HCT116 (cell line): ENCODE data around the gene AQP1. TPM values are rescaled to one million over a fixed set of nuclear protein-coding genes. Genes with fewer than 3 reads are reported as not detected.

Source experiments
- ATAC-seq: fragments of 200-7000 bp; cut with Tn5 transposase; 2 replicates; pipeline ENCODE4 v1.9.1; 2020; ENCODE audit warnings: mild to moderate bottlenecking, moderate library complexity
- BruUV-seq: library from RNA; stranded (reverse); fragments of 400-500 nt; replicated peaks from 2 replicates; lab custom pipeline; 2021; lab: Mats Ljungman, UMichigan
- CTCF ChIA-PET: fragments of 300-600 bp; sonication (Branson Sonifier 250); formaldehyde crosslinking; loops from one replicate; lab custom pipeline; 2021; ENCODE audit warnings: antibody characterized with exemption; lab: Charles Lee
- POLR2A ChIA-PET: fragments of 300-600, 350-600 bp; sonication (Branson Sonifier 250); formaldehyde crosslinking; loops from one replicate; lab custom pipeline; 2021; ENCODE audit warnings: antibody characterized with exemption; lab: Charles Lee
- RAD21 ChIA-PET, 2 experiments: fragments of 300-600 bp; sonication (Branson Sonifier 250); formaldehyde crosslinking; loops; one replicate each; lab custom pipeline; 2023; ENCODE audit warnings: low total read pairs in 2 of 2; ENCODE audit not compliant: uncharacterized antibody in 2 of 2, unreplicated experiment in 2 of 2, low non-redundant PET in 1 of 2; lab: Charles Lee
- DNase-seq: peaks from one replicate; pipeline ENCODE4 v3.0.0-alpha.2; 2010; ENCODE audit warnings: low read depth, low spot score
- H2AFZ ChIP-seq: fragments of 200-600 bp; shearing (Covaris generic), sonication (generic); 2 replicates; pipeline ENCODE4 v1.6.1; 2017; ENCODE audit warnings: low read depth, mixed run types, mixed read lengths, antibody characterized with exemption, low read length; ENCODE audit not compliant: poor library complexity, severe bottlenecking
- H3K27ac ChIP-seq: 2 replicates; pipeline ENCODE4 v1.5.1; 2012; ENCODE audit warnings: low read depth, low read length
- H3K27me3 ChIP-seq: fragments of 200-600 bp; sonication (generic); 2 replicates; pipeline ENCODE4 v1.6.1; 2016; ENCODE audit warnings: mixed run types, low read length, mixed read lengths; ENCODE audit not compliant: insufficient read depth
- H3K36me3 ChIP-seq, 2 experiments: fragments of 200-500 bp in 1 of 2; fragments of 200-600 bp in 1 of 2; sonication (Bioruptor generic) in 1 of 2; sonication (generic) in 1 of 2; 2 replicates each; pipeline versions ENCODE4 v1.5.1 to v1.6.1; 2014 to 2016; ENCODE audit warnings: low read length in 2 of 2, inconsistent platforms in 1 of 2, mixed read lengths in 1 of 2, mixed run types in 1 of 2; ENCODE audit not compliant: insufficient read depth in 2 of 2, control insufficient read depth in 1 of 2
- H3K4me1 ChIP-seq, 2 experiments: fragments of 200-600 bp in 1 of 2; sonication (generic) in 1 of 2; 2 replicates each; pipeline versions ENCODE4 v1.5.1 to v1.6.1; 2012 to 2017; ENCODE audit warnings: low read length in 2 of 2, inconsistent platforms in 1 of 2, mild to moderate bottlenecking in 1 of 2, mixed read lengths in 1 of 2, mixed run types in 1 of 2, moderate library complexity in 1 of 2; ENCODE audit not compliant: insufficient read depth in 2 of 2, control insufficient read depth in 1 of 2
- H3K4me2 ChIP-seq: fragments of 200-600 bp; sonication (generic); 2 replicates; pipeline ENCODE4 v1.6.1; 2017; ENCODE audit warnings: mixed run types, low read length, mixed read lengths
- H3K4me3 ChIP-seq, 2 experiments: fragments of 200-600 bp in 1 of 2; sonication (generic) in 1 of 2; replicated peaks in 1 of 2; 2 replicates each; pipeline ENCODE4 v1.5.1; 2011 to 2016; ENCODE audit warnings: low read length in 2 of 2, control low read depth in 1 of 2, low read depth in 1 of 2, mild to moderate bottlenecking in 1 of 2, mixed read lengths in 1 of 2, mixed run types in 1 of 2
- H3K79me2 ChIP-seq: fragments of 200-600 bp; sonication (generic); 2 replicates; pipeline ENCODE4 v1.6.1; 2017; ENCODE audit warnings: mild to moderate bottlenecking, mixed run types, low read length, moderate library complexity, mixed read lengths; ENCODE audit not compliant: insufficient read depth
- H3K9ac ChIP-seq: fragments of 200-600 bp; sonication (generic); 2 replicates; pipeline ENCODE4 v1.6.1; 2016; ENCODE audit warnings: low read length, mixed read lengths
- H3K9me2 ChIP-seq: fragments of 200-600 bp; sonication (generic), shearing (Covaris generic); 2 replicates; pipeline ENCODE4 v1.6.1; 2017; ENCODE audit warnings: mixed run types, mild to moderate bottlenecking, moderate library complexity; ENCODE audit not compliant: insufficient read depth
- H3K9me3 ChIP-seq, 2 experiments: fragments of 200-500 bp in 1 of 2; fragments of 200-600 bp in 1 of 2; sonication (Bioruptor generic) in 1 of 2; sonication (generic) in 1 of 2; 2 replicates each; pipeline ENCODE4 v1.6.1; 2014 to 2017; ENCODE audit warnings: low read length in 2 of 2, mixed read lengths in 2 of 2, inconsistent platforms in 1 of 2, low read depth in 1 of 2, mild to moderate bottlenecking in 1 of 2, mixed run types in 1 of 2, moderate library complexity in 1 of 2; ENCODE audit not compliant: control insufficient read depth in 1 of 2, insufficient read depth in 1 of 2
- H4K20me1 ChIP-seq: fragments of 200-600 bp; sonication (generic), shearing (Covaris generic); 2 replicates; pipeline ENCODE4 v1.6.1; 2017; ENCODE audit warnings: mixed run types, mild to moderate bottlenecking, moderate library complexity; ENCODE audit not compliant: insufficient read depth
- ATF3 ChIP-seq: IDR thresholded peaks from 2 replicates; pipeline ENCODE4 v1.6.1; 2012
- CBX3 ChIP-seq: IDR thresholded peaks from 2 replicates; pipeline ENCODE4 v1.6.1; 2012; ENCODE audit warnings: low read depth
- CEBPB ChIP-seq: IDR thresholded peaks from 2 replicates; pipeline ENCODE4 v1.6.1; 2012; ENCODE audit warnings: low read depth
- CTCF ChIP-seq, 3 experiments: fragments of 200-600 bp in 1 of 3; sonication (generic) in 1 of 3; IDR thresholded peaks in 2 of 3; conservative IDR thresholded peaks in 1 of 3; 2 replicates each; pipeline ENCODE4 v1.5.1; 2012 to 2017; ENCODE audit warnings: low read depth in 2 of 3, low read length in 2 of 3, antibody characterized with exemption in 1 of 3, borderline replicate concordance in 1 of 3, control low read depth in 1 of 3, mild to moderate bottlenecking in 1 of 3, mixed read lengths in 1 of 3, mixed run types in 1 of 3, moderate library complexity in 1 of 3; ENCODE audit not compliant: insufficient read depth in 1 of 3
- EGR1 ChIP-seq: IDR thresholded peaks from 2 replicates; pipeline ENCODE4 v1.6.1; 2012; ENCODE audit warnings: low read depth
- ELF1 ChIP-seq: IDR thresholded peaks from 2 replicates; pipeline ENCODE4 v1.6.1; 2012; ENCODE audit warnings: low read depth, borderline replicate concordance
- EZH2 ChIP-seq: fragments of 200-600 bp; sonication (generic); IDR thresholded peaks from 2 replicates; pipeline ENCODE4 v1.6.1; 2017; ENCODE audit warnings: antibody characterized with exemption, mixed run types
- EZH2phosphoT487 ChIP-seq: fragments of 200-600 bp; IDR thresholded peaks from 2 replicates; pipeline ENCODE4 v1.6.1; 2018; ENCODE audit warnings: antibody characterized with exemption, borderline replicate concordance
- FOSL1 ChIP-seq: IDR thresholded peaks from 2 replicates; pipeline ENCODE4 v1.6.1; 2012; ENCODE audit warnings: low read depth
- POLR2AphosphoS5 ChIP-seq: IDR thresholded peaks from 2 replicates; pipeline ENCODE4 v1.6.1; 2011; ENCODE audit warnings: mild to moderate bottlenecking, low read depth, low read length, moderate library complexity
- REST ChIP-seq: IDR thresholded peaks from 2 replicates; pipeline ENCODE4 v1.6.1; 2012; ENCODE audit warnings: low read depth
- SIN3A ChIP-seq: IDR thresholded peaks from 2 replicates; pipeline ENCODE4 v1.6.1; 2012; ENCODE audit warnings: low read depth
- SP1 ChIP-seq: IDR thresholded peaks from 2 replicates; pipeline ENCODE4 v1.6.1; 2012; ENCODE audit warnings: low read depth
- TCF7L2 ChIP-seq: IDR thresholded peaks from 2 replicates; pipeline ENCODE4 v1.7.0; 2011; ENCODE audit warnings: borderline replicate concordance, inconsistent platforms; ENCODE audit not compliant: insufficient read depth, insufficient read length; ENCODE audit errors: extremely low read depth
- ZBTB33 ChIP-seq: IDR thresholded peaks from 2 replicates; pipeline ENCODE4 v1.6.1; 2011; ENCODE audit warnings: mild to moderate bottlenecking, low read length, moderate library complexity; ENCODE audit not compliant: insufficient replicate concordance; ENCODE audit errors: extremely low read depth
- ZFX ChIP-seq: fragments of 450-650 bp; IDR thresholded peaks from 2 replicates; pipeline ENCODE4 v1.6.1; 2017
- intact Hi-C: fragments of 100-400 bp; cut with micrococcal nuclease; formaldehyde crosslinking; loops from 2 replicates; pipeline ENCODE4 v1.10.0; 2022
- total RNA-seq: library from RNA; stranded (reverse); gene quantifications from one replicate; pipeline ENCODE4 v1.2.1, GENCODE V29; 2021; ENCODE audit not compliant: unreplicated experiment

Gene AQP1
- total RNA-seq, 1 experiment from 2014 or later: 2.0 TPM

- H2AFZ ChIP-seq: no peak overlapping the region
- TF ChIP-seq CBX3: no peak
- TF ChIP-seq ZFX: no peak
- no peak for TF ChIP-seq SIN3A
- TF ChIP-seq EGR1: no peak
- TF ChIP-seq EZH2: no peak
- no peak for TF ChIP-seq ELF1
- no peak for TF ChIP-seq SP1
- TF ChIP-seq FOSL1: no peak
- no peak for TF ChIP-seq REST
- no peak for TF ChIP-seq POLR2AphosphoS5
- no peak for TF ChIP-seq CEBPB
- no peak for TF ChIP-seq CTCF (IDR thresholded peaks at IDR 0.05 in 2 of 3, conservative IDR thresholded peaks at IDR 0.05 in 1 of 3; ENCODE audit: borderline replicate concordance in 1 of 3, insufficient read depth in 1 of 3, low read depth in 2 of 3, low read length in 2 of 3)
- no peak for TF ChIP-seq TCF7L2
- TF ChIP-seq ZBTB33: no peak
- TF ChIP-seq EZH2phosphoT487: no peak
- no peak for TF ChIP-seq ATF3
- H3K9me2 ChIP-seq: no peaks in the 10 kb centered on the region
- ChIA-PET RAD21 (no interaction called here), CTCF (no interaction called here), POLR2A (no interaction called here)
- no peak overlapping the region for H3K9ac ChIP-seq
- H3K27ac ChIP-seq: no peak overlapping the region
- no peak overlapping the region for H3K4me3 ChIP-seq
- no peaks in the 10 kb centered on the region for H3K36me3 ChIP-seq
- H3K4me2 ChIP-seq: no peak overlapping the region
- no peaks in the 10 kb centered on the region for H3K9me3 ChIP-seq
- intact Hi-C loops: no loop called here
- H3K4me1 ChIP-seq: peaks cover 0 to 3% of the 10 kb centered on the region in 2 experiments; a peak in 1 of 4 replicates
- no peaks in the 10 kb centered on the region for H3K27me3 ChIP-seq
- ATAC-seq (no peak), DNase-seq (no peak)
- BruUV-seq: no TSS peak
- H3K79me2 ChIP-seq: no peaks in the 10 kb centered on the region
- no peaks in the 10 kb centered on the region for H4K20me1 ChIP-seq
Measured at GRCh38 chr7:30899066-30899465, 12.6 kb upstream of the AQP1 start.
